NCI-H524 (cell line): ENCODE results near the gene APOL2.
A peak's percentile ranks its signal among the peaks of the same experiment; 100 is the strongest.
"Not testable (repeated sequence)": the region's sequence is repeated elsewhere in the genome, so short reads cannot be mapped to it uniquely, and the experiment has no call there.

ENCODE experiments used
- DNase-seq, 2 experiments: peaks; one replicate each; lab custom pipeline; 2025; lab: John Stamatoyannopoulos, UW

APOL2 gene

GRCh38 chr22:36221799-36222751 lies 17.3 kb downstream of the APOL2 start:
- peak in 1 of 2 experiments; percentile 52 for DNase-seq

- DNase-seq: no peak
Measured at GRCh38 chr22:36220451-36220921, 18.8 kb downstream of the APOL2 start.

GRCh38 chr22:36218648-36219193 lies 20.6 kb downstream of the APOL2 start:
- no peak for DNase-seq

GRCh38 chr22:36215981-36216380 lies 23.3 kb downstream of the APOL2 start:
- peak in 1 of 2 experiments; percentile 73 for DNase-seq

GRCh38 chr22:36213586-36213985 lies 25.7 kb downstream of the APOL2 start:
- DNase-seq: peak in 1 of 2 experiments; percentile 6

GRCh38 chr22:36212901-36213300 lies 26.4 kb downstream of the APOL2 start:
- no peak for DNase-seq

GRCh38 chr22:36211237-36211861 lies 28.0 kb downstream of the APOL2 start:
- DNase-seq: no peak

- DNase-seq: no peak
Measured at GRCh38 chr22:36210224-36210623, 29.1 kb downstream of the APOL2 start.

- not testable (repeated sequence) for DNase-seq
Measured at GRCh38 chr22:36209488-36209908, 29.8 kb downstream of the APOL2 start.

- DNase-seq: no peak
Measured at GRCh38 chr22:36208914-36209313, 30.4 kb downstream of the APOL2 start.

GRCh38 chr22:36208162-36208765 lies 31.1 kb downstream of the APOL2 start:
- DNase-seq: no peak

GRCh38 chr22:36206255-36206654 lies 33.1 kb downstream of the APOL2 start:
- no peak for DNase-seq

GRCh38 chr22:36205573-36205972 lies 33.8 kb downstream of the APOL2 start:
- DNase-seq: not testable (repeated sequence)

GRCh38 chr22:36204632-36205015 lies 34.7 kb downstream of the APOL2 start:
- DNase-seq: no peak

- no peak for DNase-seq
Measured at GRCh38 chr22:36204001-36204631, 35.2 kb downstream of the APOL2 start.

GRCh38 chr22:36203441-36203840 lies 35.9 kb downstream of the APOL2 start:
- not testable (repeated sequence) for DNase-seq

- peak in 1 of 2 experiments; percentile 22 for DNase-seq
Measured at GRCh38 chr22:36202906-36203305, 36.4 kb downstream of the APOL2 start.

GRCh38 chr22:36201630-36202319 lies 37.6 kb downstream of the APOL2 start, which contains the start of gene APOL4:
APOL4 (minus strand) TSS chr22:36201809; CDS start chr22:36201734, 75 bp downstream.
- peak in 1 of 2 experiments; percentile 14 for DNase-seq

- not testable (repeated sequence) for DNase-seq
Measured at GRCh38 chr22:36201025-36201424, 38.3 kb downstream of the APOL2 start.

GRCh38 chr22:36199001-36199551 lies 40.3 kb downstream of the APOL2 start:
- DNase-seq: no peak

- no peak for DNase-seq
Measured at GRCh38 chr22:36198536-36198935, 40.8 kb downstream of the APOL2 start.
